Measurements from ENCODE around the gene SLC22A8. TPM values are rescaled to one million over a fixed set of nuclear protein-coding genes. Genes with fewer than 3 reads are reported as not detected.
"Not testable (repeated sequence)": the region's sequence is repeated elsewhere in the genome, so short reads cannot be mapped to it uniquely, and the experiment has no call there.

The SLC22A8 gene
- total RNA-seq, 6 experiments from 2014 or later: not detected

GRCh38 chr11:62948765-62949320 lies 66.8 kb downstream of the SLC22A8 start:
- TF ChIP-seq, protein P1, sequence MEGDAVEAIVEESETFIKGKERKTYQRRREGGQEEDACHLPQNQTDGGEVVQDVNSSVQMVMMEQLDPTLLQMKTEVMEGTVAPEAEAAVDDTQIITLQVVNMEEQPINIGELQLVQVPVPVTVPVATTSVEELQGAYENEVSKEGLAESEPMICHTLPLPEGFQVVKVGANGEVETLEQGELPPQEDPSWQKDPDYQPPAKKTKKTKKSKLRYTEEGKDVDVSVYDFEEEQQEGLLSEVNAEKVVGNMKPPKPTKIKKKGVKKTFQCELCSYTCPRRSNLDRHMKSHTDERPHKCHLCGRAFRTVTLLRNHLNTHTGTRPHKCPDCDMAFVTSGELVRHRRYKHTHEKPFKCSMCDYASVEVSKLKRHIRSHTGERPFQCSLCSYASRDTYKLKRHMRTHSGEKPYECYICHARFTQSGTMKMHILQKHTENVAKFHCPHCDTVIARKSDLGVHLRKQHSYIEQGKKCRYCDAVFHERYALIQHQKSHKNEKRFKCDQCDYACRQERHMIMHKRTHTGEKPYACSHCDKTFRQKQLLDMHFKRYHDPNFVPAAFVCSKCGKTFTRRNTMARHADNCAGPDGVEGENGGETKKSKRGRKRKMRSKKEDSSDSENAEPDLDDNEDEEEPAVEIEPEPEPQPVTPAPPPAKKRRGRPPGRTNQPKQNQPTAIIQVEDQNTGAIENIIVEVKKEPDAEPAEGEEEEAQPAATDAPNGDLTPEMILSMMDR (IDR thresholded peaks at IDR 0.05): no peak
- DNase-seq: no peak
- no peaks in the 10 kb centered on the region for H3K36me3 Mint-ChIP-seq (ENCODE audit: low read depth)
- H3K4me3 Mint-ChIP-seq: no peak overlapping the region
- H3K27me3 Mint-ChIP-seq (ENCODE audit: insufficient read depth): peaks cover 8% of the 10 kb centered on the region
- H3K9me3 Mint-ChIP-seq: no peaks in the 10 kb centered on the region
- no peak overlapping the region for H3K27ac Mint-ChIP-seq
- peaks cover 4% of the 10 kb centered on the region for H3K4me1 Mint-ChIP-seq (ENCODE audit: low read depth)

DNA sequence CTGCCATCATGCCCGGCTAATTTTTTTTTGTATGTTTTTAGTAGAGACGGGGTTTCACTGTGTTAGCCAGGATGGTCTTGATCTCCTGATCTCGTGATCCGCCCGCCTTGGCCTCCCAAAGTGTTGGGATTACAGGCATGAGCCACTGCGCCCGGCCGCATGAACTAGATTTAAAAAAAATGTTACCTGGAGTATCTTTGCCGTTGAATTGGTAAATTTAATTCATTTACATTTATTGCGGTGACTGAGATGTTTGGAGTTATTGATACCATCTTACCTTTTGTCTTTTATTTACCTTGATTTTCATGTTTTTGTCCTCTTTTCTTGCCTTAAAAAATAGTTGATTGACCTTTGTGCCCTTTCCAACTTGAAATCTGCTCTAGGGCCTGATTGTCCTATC lies 70.1 kb downstream of the SLC22A8 start:
- not testable (repeated sequence) for H3K4me3 Mint-ChIP-seq; H3K36me3 Mint-ChIP-seq (ENCODE audit: low read depth); H3K4me1 Mint-ChIP-seq (ENCODE audit: low read depth); H3K9me3 Mint-ChIP-seq; DNase-seq; H3K27ac Mint-ChIP-seq
- H3K27me3 Mint-ChIP-seq (ENCODE audit: insufficient read depth): peaks cover 16% of the 10 kb centered on the region

Other genes starting within 250 kb of the SLC22A8 start
- 10 to 100 TPM in 5 of 6 experiments, 1 to 10 TPM in 1; 9.9 to 12.7 (median 10.6) TPM for gene TAF6L, start 244.4 kb downstream of the SLC22A8 start, total RNA-seq (2021; fragmentation: NEBNext Ultra II Directional; extraction: Animal tissue kit (Norgen Biotek cat#: 25700))
- gene TMEM179B, start 228.4 kb downstream of the SLC22A8 start, total RNA-seq (2021; fragmentation: NEBNext Ultra II Directional; extraction: Animal tissue kit (Norgen Biotek cat#: 25700)): 10 to 100 TPM; 47.2 to 66.3 (median 52.7) TPM
- gene TMEM223, start 223.8 kb downstream of the SLC22A8 start, total RNA-seq (2021; fragmentation: NEBNext Ultra II Directional; extraction: Animal tissue kit (Norgen Biotek cat#: 25700)): 10 to 100 TPM; 12.8 to 15.0 (median 13.6) TPM
- gene NXF1, start 210.4 kb downstream of the SLC22A8 start, total RNA-seq (2021; fragmentation: NEBNext Ultra II Directional; extraction: Animal tissue kit (Norgen Biotek cat#: 25700)): 10 to 100 TPM; 51.5 to 57.7 (median 55.0) TPM
- gene STX5, start 183.8 kb downstream of the SLC22A8 start, total RNA-seq (2021; fragmentation: NEBNext Ultra II Directional; extraction: Animal tissue kit (Norgen Biotek cat#: 25700)): 10 to 100 TPM; 41.4 to 54.6 (median 47.8) TPM
- gene TEX54, start 183.0 kb downstream of the SLC22A8 start, total RNA-seq (2021; fragmentation: NEBNext Ultra II Directional; extraction: Animal tissue kit (Norgen Biotek cat#: 25700)): not detected
- 10 to 100 TPM; 37.4 to 49.2 (median 41.0) TPM for gene WDR74, start 176.3 kb downstream of the SLC22A8 start, total RNA-seq (2021; fragmentation: NEBNext Ultra II Directional; extraction: Animal tissue kit (Norgen Biotek cat#: 25700))
- 100 to 1,000 TPM; 140 to 206 (median 180) TPM for gene SLC3A2, start 134.9 kb downstream of the SLC22A8 start, total RNA-seq (2021; fragmentation: NEBNext Ultra II Directional; extraction: Animal tissue kit (Norgen Biotek cat#: 25700))
- gene CHRM1, start 94.5 kb downstream of the SLC22A8 start, total RNA-seq (2021; fragmentation: NEBNext Ultra II Directional; extraction: Animal tissue kit (Norgen Biotek cat#: 25700)): not detected
- gene SLC22A6, start 30.9 kb downstream of the SLC22A8 start, total RNA-seq (2021; fragmentation: NEBNext Ultra II Directional; extraction: Animal tissue kit (Norgen Biotek cat#: 25700)): not detected
- gene SLC22A24, start 128.4 kb upstream of the SLC22A8 start, total RNA-seq (2021; fragmentation: NEBNext Ultra II Directional; extraction: Animal tissue kit (Norgen Biotek cat#: 25700)): not detected
- gene SLC22A25, start 227.8 kb upstream of the SLC22A8 start, total RNA-seq (2021; fragmentation: NEBNext Ultra II Directional; extraction: Animal tissue kit (Norgen Biotek cat#: 25700)): not detected

All from HFFc6 (cell line).